ENCODE measurements around the gene SLCO4A1. TPM values are rescaled to one million over a fixed set of nuclear protein-coding genes. Genes with fewer than 3 reads are reported as not detected.

The SLCO4A1 gene
- total and polyA plus RNA-seq, 7 donors = 3.6 to 26.3 (median 5.7) TPM

DNA sequence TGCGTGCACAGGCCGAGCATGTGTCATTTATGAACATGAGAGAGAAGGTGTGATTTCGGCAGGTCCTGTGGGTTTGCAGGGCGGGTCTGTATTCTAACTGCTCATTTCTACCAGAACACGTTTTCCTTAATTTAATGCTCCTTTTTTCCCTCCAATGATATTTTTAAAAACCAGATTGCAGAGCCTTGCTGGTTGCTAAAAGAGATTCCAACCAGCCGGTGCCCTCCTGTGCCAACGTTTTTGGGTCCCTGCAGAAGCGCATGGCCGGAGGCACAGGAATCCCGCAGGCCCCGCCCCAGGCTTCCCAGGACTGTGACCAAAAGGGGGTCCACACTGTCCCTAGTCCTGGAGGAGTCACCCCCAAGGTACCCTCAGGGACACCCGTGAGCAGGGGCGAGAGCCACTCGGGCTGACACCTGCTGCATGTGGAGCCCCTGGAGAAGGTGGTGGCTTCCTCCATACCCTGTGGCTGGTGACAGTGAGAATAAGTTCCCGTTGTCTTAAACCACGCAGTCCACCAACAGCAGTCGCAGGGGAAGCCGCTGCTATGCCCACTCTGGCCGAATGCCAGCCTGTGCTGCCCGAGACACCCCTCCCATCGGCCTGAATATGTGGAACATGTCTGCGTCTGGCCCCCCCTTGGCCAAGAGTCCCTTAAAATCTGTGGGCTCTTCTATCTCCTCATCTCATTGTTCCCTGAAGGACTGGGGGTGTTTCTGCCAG is 50.7 kb downstream of the SLCO4A1 start:
- intact Hi-C loops (cut with DNase I) = no loop called here
- no peaks in the 10 kb centered on the region for H3K9me3 ChIP-seq
- no peak for DNase-seq
- H3K36me3 ChIP-seq = no peaks in the 10 kb centered on the region
- H3K27me3 ChIP-seq = no peaks in the 10 kb centered on the region
- no peak overlapping the region for H3K27ac ChIP-seq
- 70 to 81% methylated on average over 22 of the region's 22 CpGs for WGBS, 2 donors
- H3K4me3 ChIP-seq = no peak overlapping the region
- TF ChIP-seq EP300 (IDR thresholded peaks at IDR 0.05) = no peak
- H3K4me1 ChIP-seq = peaks cover 0 to 12% (median 9%) of the 10 kb centered on the region in 4 donors

DNA sequence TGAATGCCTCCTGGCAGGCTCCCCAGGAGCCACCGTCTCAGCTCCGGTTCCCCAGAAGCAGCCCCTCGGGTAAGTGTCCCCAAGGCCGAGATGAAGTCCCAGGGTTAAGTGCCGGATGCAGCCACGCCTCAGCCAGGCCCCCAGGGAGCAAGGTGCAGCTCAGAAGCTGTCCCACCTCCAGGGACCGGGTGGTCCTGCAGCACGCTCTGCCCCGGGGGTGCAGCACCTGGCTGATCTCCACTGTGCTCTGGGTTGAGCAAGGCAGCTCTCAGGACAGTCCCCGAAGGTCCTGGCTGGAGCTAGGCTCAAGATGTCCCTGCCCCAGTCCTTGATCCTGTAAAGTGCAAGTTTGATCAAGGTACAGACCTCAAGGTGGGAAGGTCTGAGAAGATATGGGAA is 51.2 kb downstream of the SLCO4A1 start:
- 69 to 79% methylated on average over 10 of the region's 10 CpGs for WGBS, 2 donors
- no peak for TF ChIP-seq POLR2AphosphoS5 (IDR thresholded peaks at IDR 0.05)
- no peak for TF ChIP-seq POLR2A (IDR thresholded peaks at IDR 0.05)
- TF ChIP-seq, protein P1, sequence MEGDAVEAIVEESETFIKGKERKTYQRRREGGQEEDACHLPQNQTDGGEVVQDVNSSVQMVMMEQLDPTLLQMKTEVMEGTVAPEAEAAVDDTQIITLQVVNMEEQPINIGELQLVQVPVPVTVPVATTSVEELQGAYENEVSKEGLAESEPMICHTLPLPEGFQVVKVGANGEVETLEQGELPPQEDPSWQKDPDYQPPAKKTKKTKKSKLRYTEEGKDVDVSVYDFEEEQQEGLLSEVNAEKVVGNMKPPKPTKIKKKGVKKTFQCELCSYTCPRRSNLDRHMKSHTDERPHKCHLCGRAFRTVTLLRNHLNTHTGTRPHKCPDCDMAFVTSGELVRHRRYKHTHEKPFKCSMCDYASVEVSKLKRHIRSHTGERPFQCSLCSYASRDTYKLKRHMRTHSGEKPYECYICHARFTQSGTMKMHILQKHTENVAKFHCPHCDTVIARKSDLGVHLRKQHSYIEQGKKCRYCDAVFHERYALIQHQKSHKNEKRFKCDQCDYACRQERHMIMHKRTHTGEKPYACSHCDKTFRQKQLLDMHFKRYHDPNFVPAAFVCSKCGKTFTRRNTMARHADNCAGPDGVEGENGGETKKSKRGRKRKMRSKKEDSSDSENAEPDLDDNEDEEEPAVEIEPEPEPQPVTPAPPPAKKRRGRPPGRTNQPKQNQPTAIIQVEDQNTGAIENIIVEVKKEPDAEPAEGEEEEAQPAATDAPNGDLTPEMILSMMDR (IDR thresholded peaks at IDR 0.05) = no peak
- TF ChIP-seq EP300 (IDR thresholded peaks at IDR 0.05) = no peak
- DNase-seq = no peak
- H3K27me3 ChIP-seq = no peaks in the 10 kb centered on the region
- peaks cover 0 to 8% (median 6%) of the 10 kb centered on the region in 4 donors for H3K4me1 ChIP-seq
- H3K9me3 ChIP-seq = no peaks in the 10 kb centered on the region
- no peak overlapping the region for H3K4me3 ChIP-seq
- no peak overlapping the region for H3K27ac ChIP-seq
- H3K36me3 ChIP-seq = no peaks in the 10 kb centered on the region
- intact Hi-C loops (cut with DNase I) = no loop called here

DNA sequence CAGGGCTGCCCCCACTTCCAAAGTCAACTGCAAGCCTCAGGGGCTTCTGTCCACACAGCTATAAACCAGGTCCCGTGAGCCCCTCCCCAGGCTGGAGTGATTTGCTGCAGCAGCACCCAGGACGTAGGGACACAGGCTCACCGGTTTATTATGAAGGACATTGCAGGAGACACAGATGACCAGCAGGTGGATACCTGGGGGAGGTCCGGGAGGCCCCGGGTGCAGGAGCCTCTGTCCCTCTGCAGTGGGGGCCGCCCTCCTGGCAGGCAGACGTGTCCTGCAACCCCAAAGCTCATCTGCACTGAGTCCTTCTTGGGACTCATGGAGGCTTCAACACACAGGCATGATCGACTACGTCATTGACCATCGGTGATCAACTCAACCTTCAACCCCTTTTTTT is 51.8 kb downstream of the SLCO4A1 start:
- H3K27me3 ChIP-seq = no peaks in the 10 kb centered on the region
- peaks cover 0 to 2% (median under 1%) of the 10 kb centered on the region in 4 donors for H3K4me1 ChIP-seq
- no peak overlapping the region for H3K27ac ChIP-seq
- no peaks in the 10 kb centered on the region for H3K36me3 ChIP-seq
- H3K4me3 ChIP-seq = no peak overlapping the region
- TF ChIP-seq POLR2A (IDR thresholded peaks at IDR 0.05) (no peak), EP300 (IDR thresholded peaks at IDR 0.05) (no peak), POLR2AphosphoS5 (IDR thresholded peaks at IDR 0.05) (no peak)
- TF ChIP-seq, protein P1 (IDR thresholded peaks at IDR 0.05) = no peak
- 72 to 84% methylated on average over 10 of the region's 10 CpGs for WGBS, 2 donors
- no peaks in the 10 kb centered on the region for H3K9me3 ChIP-seq
- DNase-seq = no peak
- intact Hi-C loops (cut with DNase I) = no loop called here

DNA sequence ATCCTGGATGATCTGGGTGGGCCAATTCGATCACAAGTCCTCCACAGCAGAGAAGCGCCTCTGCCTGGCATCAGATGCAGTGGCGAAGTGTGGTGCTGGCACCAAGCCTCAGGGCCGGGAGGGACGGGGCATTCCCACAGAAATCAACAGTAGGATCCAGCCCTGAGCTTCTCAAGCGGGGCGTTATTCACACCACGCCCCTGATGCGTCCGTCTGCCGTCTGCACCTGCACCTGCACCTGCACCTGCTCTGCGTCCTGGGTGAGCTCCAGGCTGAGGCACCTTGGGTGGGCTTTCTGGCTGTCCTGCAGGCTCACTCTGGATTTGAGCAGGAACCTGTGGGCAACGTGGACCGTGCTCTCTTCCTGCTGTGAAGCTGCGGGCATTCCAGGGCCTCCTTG is 52.6 kb downstream of the SLCO4A1 start:
- whole genome bisulfite sequencing, 2 donors = 16 to 64% methylated on average over 15 of the region's 15 CpGs
- Histone ChIP-seq H3K27me3 (no peaks in the 10 kb centered on the region), H3K9me3 (no peaks in the 10 kb centered on the region), H3K4me3 (no peak overlapping the region), H3K4me1 (no peaks in the 10 kb centered on the region), H3K36me3 (no peaks in the 10 kb centered on the region), H3K27ac (no peak overlapping the region)
- TF ChIP-seq, protein P1 (IDR thresholded peaks at IDR 0.05) = no peak
- TF ChIP-seq POLR2AphosphoS5 (IDR thresholded peaks at IDR 0.05) (no peak), EP300 (IDR thresholded peaks at IDR 0.05) (no peak), POLR2A (IDR thresholded peaks at IDR 0.05) (no peak)
- intact Hi-C loops (cut with DNase I) = no loop called here
- DNase-seq = no peak

DNA sequence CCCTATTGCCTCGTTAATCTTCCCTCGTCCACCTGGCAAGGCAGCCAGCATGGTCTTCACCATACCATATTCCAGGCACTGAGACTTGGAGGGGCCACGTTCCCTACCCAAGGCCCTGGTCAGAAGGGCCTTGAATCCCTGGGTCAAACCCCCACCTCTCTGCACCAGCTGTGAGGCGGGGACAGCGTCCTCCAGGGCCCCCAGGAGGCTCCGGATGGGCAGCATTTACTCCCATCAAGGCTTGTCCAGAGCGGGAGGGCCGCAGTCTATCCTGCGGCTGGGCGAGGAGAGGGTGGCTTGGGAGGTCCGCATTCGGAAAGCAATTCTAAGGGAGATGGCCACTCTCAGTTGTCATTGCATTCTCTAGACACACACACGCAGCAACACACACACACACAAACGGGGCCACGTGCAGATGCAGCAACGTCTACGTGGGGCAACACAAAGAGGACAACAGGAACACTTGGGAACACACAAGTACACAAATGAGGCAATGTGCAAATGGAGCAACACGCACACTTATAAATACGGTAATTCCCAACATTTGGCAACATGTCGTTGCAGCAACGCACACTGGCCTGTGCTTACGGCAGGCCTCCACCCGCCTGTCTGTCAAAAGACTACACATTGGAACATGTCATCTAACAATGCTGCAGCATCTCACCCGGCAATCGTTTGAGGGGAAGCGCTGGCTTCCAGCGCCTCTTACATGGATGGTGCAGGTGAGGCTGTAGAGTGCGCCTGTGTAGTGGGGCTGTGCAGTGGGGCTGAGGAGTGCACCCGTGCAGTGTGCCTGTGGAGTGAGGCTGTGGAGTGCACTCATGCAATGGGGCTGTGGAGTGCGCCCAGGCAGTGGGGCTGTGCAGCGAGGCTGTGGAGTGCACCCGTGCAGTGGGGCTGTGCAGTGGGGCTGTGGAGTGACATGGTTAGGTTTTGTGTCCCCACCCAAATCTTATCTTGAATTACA is 53.4 kb downstream of the SLCO4A1 start:
- TF ChIP-seq POLR2A (IDR thresholded peaks at IDR 0.05) = no peak
- TF ChIP-seq, protein P1 (IDR thresholded peaks at IDR 0.05) = no peak
- TF ChIP-seq EP300 (IDR thresholded peaks at IDR 0.05) = no peak
- no peak for TF ChIP-seq POLR2AphosphoS5 (IDR thresholded peaks at IDR 0.05)
- no peak for DNase-seq
- Histone ChIP-seq H3K36me3 (no peaks in the 10 kb centered on the region), H3K9me3 (no peaks in the 10 kb centered on the region), H3K27me3 (no peaks in the 10 kb centered on the region), H3K27ac (no peak overlapping the region), H3K4me3 (no peak overlapping the region), H3K4me1 (no peaks in the 10 kb centered on the region)
- WGBS, 2 donors = 88 to 89% methylated on average over 32 of the region's 32 CpGs
- intact Hi-C loops (cut with DNase I) = no loop called here

All from sigmoid colon (tissue), 7 donors.